Activated T-cell treated with anti-CD3 and anti-CD28 coated beads, Interleukin-2, amount 50 U/mL, for 24 hours (primary cell): ENCODE data around the gene PPCDC.
A peak's percentile ranks its signal among the peaks of the same experiment; 100 is the strongest.

ENCODE experiments used
- DNase-seq: peaks from one replicate; pipeline ENCODE4 v3.0.0-alpha.2; 2020
- H3K27ac Mint-ChIP-seq: 2 replicates; pipeline ENCODE4 v1.8.0; 2020; ENCODE audit warnings: mild to moderate bottlenecking, mixed read lengths
- H3K27me3 Mint-ChIP-seq: 2 replicates; pipeline ENCODE4 v1.8.0; 2020; ENCODE audit warnings: mixed read lengths
- H3K36me3 Mint-ChIP-seq: 2 replicates; pipeline ENCODE4 v1.8.0; 2020; ENCODE audit warnings: low read depth, mixed read lengths
- H3K4me1 Mint-ChIP-seq: 2 replicates; pipeline ENCODE4 v1.8.0; 2020; ENCODE audit warnings: low read depth, mixed read lengths
- H3K4me3 Mint-ChIP-seq: 2 replicates; pipeline ENCODE4 v1.8.0; 2020; ENCODE audit warnings: mild to moderate bottlenecking, moderate library complexity, mixed read lengths
- H3K9me3 Mint-ChIP-seq: 2 replicates; pipeline ENCODE4 v1.8.0; 2020; ENCODE audit warnings: mixed read lengths

PPCDC gene

GRCh38 chr15:75025548-75026260 is 2.3 kb downstream of the PPCDC start:
- no peak for DNase-seq
- Mint-ChIP-seq H3K27ac (peak overlapping the region; percentile 96), H3K9me3 (no peaks in the 10 kb centered on the region), H3K4me3 (peak overlapping the region; percentile 94), H3K36me3 (peaks cover 53% of the 10 kb centered on the region), H3K4me1 (peaks cover 27% of the 10 kb centered on the region), H3K27me3 (no peaks in the 10 kb centered on the region)

GRCh38 chr15:75027551-75027950 is 4.2 kb downstream of the PPCDC start:
- peaks cover 68% of the 10 kb centered on the region for H3K36me3 Mint-ChIP-seq
- no peaks in the 10 kb centered on the region for H3K27me3 Mint-ChIP-seq
- DNase-seq = no peak
- H3K9me3 Mint-ChIP-seq = no peaks in the 10 kb centered on the region
- H3K4me1 Mint-ChIP-seq = peaks cover 34% of the 10 kb centered on the region
- no peak overlapping the region for H3K4me3 Mint-ChIP-seq
- H3K27ac Mint-ChIP-seq = no peak overlapping the region

GRCh38 chr15:75028991-75029377 is 5.6 kb downstream of the PPCDC start:
- Mint-ChIP-seq H3K27ac (peak overlapping the region; percentile 28), H3K4me1 (peaks cover 33% of the 10 kb centered on the region), H3K9me3 (no peaks in the 10 kb centered on the region), H3K36me3 (peaks cover 72% of the 10 kb centered on the region), H3K27me3 (no peaks in the 10 kb centered on the region), H3K4me3 (no peak overlapping the region)
- DNase-seq = no peak

GRCh38 chr15:75029378-75030022 is 6.1 kb downstream of the PPCDC start:
- Mint-ChIP-seq H3K27ac (peak overlapping the region; percentile 28), H3K4me3 (no peak overlapping the region), H3K4me1 (peaks cover 29% of the 10 kb centered on the region)

GRCh38 chr15:75030023-75030413 is 6.6 kb downstream of the PPCDC start:
- Mint-ChIP-seq H3K36me3 (peaks cover 74% of the 10 kb centered on the region), H3K4me1 (peaks cover 25% of the 10 kb centered on the region), H3K9me3 (no peaks in the 10 kb centered on the region), H3K27me3 (no peaks in the 10 kb centered on the region), H3K27ac (no peak overlapping the region), H3K4me3 (no peak overlapping the region)
- no peak for DNase-seq

More at GRCh38 chr15:75029378-75030022, 6.1 kb downstream of the PPCDC start:
- no peaks in the 10 kb centered on the region for H3K9me3 Mint-ChIP-seq
- H3K36me3 Mint-ChIP-seq = peaks cover 73% of the 10 kb centered on the region
- H3K27me3 Mint-ChIP-seq = no peaks in the 10 kb centered on the region
- DNase-seq = peak; percentile 92

DNA sequence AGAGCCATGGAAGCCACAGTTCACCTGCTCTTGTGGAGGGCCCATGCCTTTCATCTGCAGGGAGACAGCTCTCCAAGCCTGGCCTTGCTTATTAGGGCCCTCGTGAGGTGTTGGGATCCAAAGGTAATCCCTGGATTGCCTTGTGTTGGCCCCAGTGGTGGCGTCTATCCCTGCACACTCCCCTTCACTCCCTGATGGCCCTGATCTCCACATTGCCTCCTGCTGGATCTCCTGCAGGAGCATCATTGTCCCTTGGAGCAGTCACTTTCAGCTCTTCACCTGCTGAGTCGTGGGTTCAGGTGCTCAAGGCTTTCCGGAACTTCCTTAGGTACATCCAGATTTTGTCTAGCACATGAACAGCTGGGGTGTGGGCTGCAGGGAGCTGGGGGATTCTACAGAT is 7.0 kb downstream of the PPCDC start:
- no peak overlapping the region for H3K4me3 Mint-ChIP-seq
- DNase-seq = no peak
- no peaks in the 10 kb centered on the region for H3K27me3 Mint-ChIP-seq
- peaks cover 75% of the 10 kb centered on the region for H3K36me3 Mint-ChIP-seq
- H3K9me3 Mint-ChIP-seq = no peaks in the 10 kb centered on the region
- no peak overlapping the region for H3K27ac Mint-ChIP-seq
- H3K4me1 Mint-ChIP-seq = peaks cover 21% of the 10 kb centered on the region

DNA sequence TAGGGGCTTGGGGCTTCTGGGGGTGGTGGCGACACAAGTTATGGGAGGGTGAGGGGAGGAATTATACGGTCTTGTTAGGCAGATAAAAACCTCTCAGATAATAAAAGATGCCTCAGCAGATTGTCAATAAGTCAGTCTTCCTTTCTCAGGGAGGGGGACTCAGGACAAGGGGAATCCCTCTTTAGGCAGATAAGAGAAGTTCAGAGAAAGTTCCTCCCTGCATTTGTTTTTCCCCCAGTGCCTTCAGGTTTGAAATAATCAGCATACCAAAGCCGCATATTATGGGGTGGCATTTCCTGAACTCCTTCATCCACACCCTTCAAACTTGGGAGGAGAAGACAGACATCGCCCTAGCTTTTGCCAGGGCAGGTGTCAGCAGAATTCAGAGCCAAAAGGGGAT is 8.5 kb downstream of the PPCDC start:
- peaks cover 25% of the 10 kb centered on the region for H3K4me1 Mint-ChIP-seq
- H3K27me3 Mint-ChIP-seq = no peaks in the 10 kb centered on the region
- DNase-seq = no peak
- H3K36me3 Mint-ChIP-seq = peaks cover 74% of the 10 kb centered on the region
- no peak overlapping the region for H3K27ac Mint-ChIP-seq
- no peak overlapping the region for H3K4me3 Mint-ChIP-seq
- no peaks in the 10 kb centered on the region for H3K9me3 Mint-ChIP-seq

DNA sequence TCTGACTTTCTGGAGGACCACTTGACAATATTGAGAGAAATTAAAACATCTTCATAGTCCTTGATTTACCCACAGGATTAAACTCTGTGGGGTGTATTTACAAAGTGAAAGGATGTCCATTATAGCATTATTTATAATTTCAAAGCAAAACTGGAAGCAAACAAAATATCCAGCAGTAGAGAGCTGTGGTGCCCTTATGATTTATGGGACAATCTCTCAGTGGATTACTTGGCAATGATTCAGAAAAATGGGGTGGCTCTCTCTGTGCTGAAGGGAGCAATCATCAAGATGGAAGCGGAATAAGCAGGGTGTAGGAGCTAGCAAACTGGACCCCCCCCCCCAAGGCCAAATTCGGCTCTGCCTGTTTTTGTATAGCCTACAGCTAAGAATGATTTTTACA is 9.0 kb downstream of the PPCDC start:
- no peaks in the 10 kb centered on the region for H3K27me3 Mint-ChIP-seq
- no peak for DNase-seq
- peaks cover 77% of the 10 kb centered on the region for H3K36me3 Mint-ChIP-seq
- no peaks in the 10 kb centered on the region for H3K9me3 Mint-ChIP-seq
- H3K4me3 Mint-ChIP-seq = no peak overlapping the region
- H3K4me1 Mint-ChIP-seq = peaks cover 30% of the 10 kb centered on the region
- no peak overlapping the region for H3K27ac Mint-ChIP-seq

- Mint-ChIP-seq H3K9me3 (no peaks in the 10 kb centered on the region), H3K27me3 (no peaks in the 10 kb centered on the region), H3K36me3 (peaks cover 72% of the 10 kb centered on the region), H3K4me3 (no peak overlapping the region), H3K27ac (no peak overlapping the region), H3K4me1 (peaks cover 38% of the 10 kb centered on the region)
- DNase-seq = no peak
Observed at GRCh38 chr15:75033809-75034208, 10.4 kb downstream of the PPCDC start.

DNA sequence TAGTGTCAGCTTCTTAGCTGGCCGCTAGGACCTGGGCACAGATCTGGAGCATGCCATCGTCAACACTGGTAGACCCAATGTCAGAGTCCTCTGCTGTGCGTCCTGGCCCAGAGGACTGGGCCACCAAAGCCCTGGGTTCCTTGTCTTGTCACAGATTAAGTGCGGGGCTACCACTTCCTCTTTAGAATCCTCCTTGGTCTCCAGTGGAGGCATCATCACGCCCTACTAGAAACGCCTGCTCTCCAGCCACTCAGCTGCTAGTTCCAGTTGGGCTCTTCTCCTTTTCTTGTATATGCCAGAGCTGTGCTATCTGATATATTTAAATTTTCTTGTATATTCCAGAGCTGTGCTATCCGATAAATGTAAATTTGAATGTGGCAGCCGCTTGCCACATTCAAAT is 11.2 kb downstream of the PPCDC start:
- DNase-seq = no peak
- Mint-ChIP-seq H3K4me3 (no peak overlapping the region), H3K9me3 (no peaks in the 10 kb centered on the region), H3K4me1 (peaks cover 34% of the 10 kb centered on the region), H3K27ac (no peak overlapping the region), H3K27me3 (no peaks in the 10 kb centered on the region), H3K36me3 (peaks cover 66% of the 10 kb centered on the region)

GRCh38 chr15:75036212-75036616 is 12.8 kb downstream of the PPCDC start:
- Mint-ChIP-seq H3K36me3 (peaks cover 58% of the 10 kb centered on the region), H3K4me1 (peaks cover 32% of the 10 kb centered on the region), H3K27ac (no peak overlapping the region), H3K27me3 (no peaks in the 10 kb centered on the region), H3K9me3 (no peaks in the 10 kb centered on the region), H3K4me3 (no peak overlapping the region)
- DNase-seq = no peak

GRCh38 chr15:75037685-75038084 is 14.3 kb downstream of the PPCDC start:
- Mint-ChIP-seq H3K36me3 (peaks cover 54% of the 10 kb centered on the region), H3K4me1 (peaks cover 29% of the 10 kb centered on the region), H3K4me3 (no peak overlapping the region), H3K9me3 (no peaks in the 10 kb centered on the region), H3K27me3 (no peaks in the 10 kb centered on the region), H3K27ac (peak overlapping the region; percentile 56)
- no peak for DNase-seq

DNA sequence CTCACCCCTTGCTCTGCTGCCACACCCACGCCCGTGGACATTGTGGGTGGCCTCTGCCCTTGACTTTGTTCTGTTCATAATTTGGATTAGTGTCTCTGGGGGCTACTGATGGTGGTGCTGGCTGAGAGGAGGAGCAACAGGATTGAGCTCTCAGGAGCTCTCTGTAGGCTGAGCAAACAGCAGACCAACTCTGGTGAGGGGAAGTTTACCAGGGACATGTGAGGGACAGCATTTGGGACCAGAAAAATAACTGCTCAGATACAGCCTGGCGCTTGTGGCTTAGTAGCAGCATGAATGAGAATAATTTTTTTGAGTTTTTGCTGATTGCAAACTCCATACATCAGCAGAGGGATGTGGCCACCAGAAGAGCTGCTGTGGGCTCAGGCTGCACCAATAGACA is 14.8 kb downstream of the PPCDC start:
- Mint-ChIP-seq H3K27me3 (no peaks in the 10 kb centered on the region), H3K27ac (peak overlapping the region; percentile 3), H3K36me3 (peaks cover 55% of the 10 kb centered on the region), H3K4me3 (no peak overlapping the region), H3K9me3 (no peaks in the 10 kb centered on the region), H3K4me1 (peaks cover 35% of the 10 kb centered on the region)
- no peak for DNase-seq

DNA sequence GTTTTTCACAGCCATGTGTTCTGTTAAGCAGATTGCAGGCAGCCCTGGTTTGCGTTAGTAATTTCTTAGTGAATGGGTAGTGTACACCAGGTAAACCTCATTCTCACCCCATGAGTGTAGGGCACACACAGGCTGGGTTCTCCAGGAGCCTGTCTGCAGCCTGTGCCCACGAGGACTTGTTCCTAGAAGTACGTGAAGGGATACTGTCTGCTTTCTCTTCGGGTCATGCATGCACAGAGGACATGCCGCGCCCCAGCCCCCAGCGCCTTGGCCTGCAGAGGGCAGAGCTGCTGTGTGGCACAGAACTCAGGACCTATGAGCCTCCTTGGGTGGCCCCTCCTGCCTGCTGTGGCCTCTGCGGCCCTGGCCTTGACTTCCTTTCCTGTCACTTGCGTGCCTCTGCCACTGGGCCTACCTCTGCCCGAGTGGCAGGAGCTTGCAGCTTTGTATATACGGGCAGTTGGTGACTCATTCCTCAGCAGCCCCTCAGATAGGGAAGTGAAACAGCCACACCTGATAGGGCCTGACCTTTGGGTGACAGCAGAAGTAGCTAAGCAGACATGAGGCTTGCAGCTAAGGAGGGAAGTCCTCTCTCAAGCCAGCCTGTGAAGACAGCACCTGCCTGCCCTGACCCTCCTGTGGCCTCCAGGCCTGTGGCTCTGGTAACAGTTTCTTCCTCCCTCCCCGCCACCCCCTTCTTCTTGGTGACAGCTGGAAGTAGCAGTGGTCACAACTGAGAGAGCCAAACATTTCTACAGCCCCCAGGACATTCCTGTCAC is 19.5 kb downstream of the PPCDC start:
- Mint-ChIP-seq H3K36me3 (peaks cover 52% of the 10 kb centered on the region), H3K27ac (no peak overlapping the region), H3K9me3 (no peaks in the 10 kb centered on the region), H3K4me3 (no peak overlapping the region), H3K4me1 (peaks cover 56% of the 10 kb centered on the region), H3K27me3 (no peaks in the 10 kb centered on the region)
- DNase-seq = peak; percentile 69
